GM19372 (cell line): Measurements from ENCODE around the gene RASSF8.

Experiments
- ATAC-seq: cut with Tn5 transposase; IDR thresholded peaks from one replicate; pipeline ENCODE4 v1.9.1; 2021; ENCODE audit warnings: mild to moderate bottlenecking, low read depth, moderate library complexity; ENCODE audit not compliant: unreplicated experiment

The RASSF8 gene

GRCh38 chr12:26026713-26027112 is 68.2 kb downstream of the RASSF8 start:
- ATAC-seq, result no peak

- no peak for ATAC-seq
Measured at GRCh38 chr12:26027401-26027800, 68.9 kb downstream of the RASSF8 start.

GRCh38 chr12:26028953-26029735 is 70.7 kb downstream of the RASSF8 start:
- no peak for ATAC-seq

- ATAC-seq, result no peak
Measured at GRCh38 chr12:26029736-26030022, 71.2 kb downstream of the RASSF8 start.

GRCh38 chr12:26030371-26030770 is 71.9 kb downstream of the RASSF8 start:
- ATAC-seq, result no peak

GRCh38 chr12:26031318-26031717 is 72.8 kb downstream of the RASSF8 start:
- ATAC-seq, result no peak

GRCh38 chr12:26031827-26032226 is 73.3 kb downstream of the RASSF8 start:
- ATAC-seq, result no peak

GRCh38 chr12:26032290-26032689 is 73.8 kb downstream of the RASSF8 start:
- ATAC-seq, result no peak

- no peak for ATAC-seq
Measured at GRCh38 chr12:26032719-26033241, 74.3 kb downstream of the RASSF8 start.

- no peak for ATAC-seq
Measured at GRCh38 chr12:26034371-26035142, 76.1 kb downstream of the RASSF8 start.

- no peak for ATAC-seq
Measured at GRCh38 chr12:26036877-26037276, 78.4 kb downstream of the RASSF8 start.

- no peak for ATAC-seq
Measured at GRCh38 chr12:26037615-26038220, 79.2 kb downstream of the RASSF8 start.

GRCh38 chr12:26042645-26043044 is 84.2 kb downstream of the RASSF8 start:
- ATAC-seq, result no peak

- ATAC-seq, result no peak
Measured at GRCh38 chr12:26043135-26044006, 84.9 kb downstream of the RASSF8 start.

GRCh38 chr12:26044007-26044394 is 85.5 kb downstream of the RASSF8 start:
- ATAC-seq, result no peak

GRCh38 chr12:26044592-26044991 is 86.1 kb downstream of the RASSF8 start:
- no peak for ATAC-seq

- ATAC-seq, result no peak
Measured at GRCh38 chr12:26046203-26046602, 87.7 kb downstream of the RASSF8 start.

- no peak for ATAC-seq
Measured at GRCh38 chr12:26046906-26047305, 88.4 kb downstream of the RASSF8 start.

GRCh38 chr12:26047401-26048226 is 89.1 kb downstream of the RASSF8 start:
- no peak for ATAC-seq

- ATAC-seq, result no peak
Measured at GRCh38 chr12:26052652-26053051, 94.2 kb downstream of the RASSF8 start.
